Liver (tissue), 3 donors: ENCODE results near the gene ATP6V0E1.

Source experiments
- CTCF ChIP-seq: fragments of 150-350 bp; IDR thresholded peaks from 2 replicates; pipeline ENCODE4 v1.5.1; 2017; ENCODE audit warnings: improper control_type of control experiment, low read depth, low read length; ENCODE audit not compliant: missing input control
- EGR1 ChIP-seq, 2 donors: IDR thresholded peaks; 2 replicates each; pipeline ENCODE4 v1.6.1; 2016 to 2018; ENCODE audit warnings: antibody characterized with exemption in 2 of 2, low read depth in 2 of 2
- HNF4G ChIP-seq: IDR thresholded peaks from 2 replicates; pipeline ENCODE4 v1.6.1; 2016; ENCODE audit warnings: antibody characterized with exemption
- MAX ChIP-seq: IDR thresholded peaks from 2 replicates; pipeline ENCODE4 v1.6.1; 2016; ENCODE audit warnings: antibody characterized with exemption
- RAD21 ChIP-seq, 2 donors: IDR thresholded peaks; 2 replicates each; pipeline ENCODE4 v1.6.1; 2016; ENCODE audit warnings: antibody characterized with exemption in 2 of 2, mild to moderate bottlenecking in 2 of 2
- REST ChIP-seq: IDR thresholded peaks from 2 replicates; pipeline ENCODE4 v1.6.1; 2016; ENCODE audit warnings: antibody characterized with exemption, mild to moderate bottlenecking
- donor health status: healthy.
- donor health status: healthy.

GRCh38 chr5:172935096-172935495, 48.5 kb upstream of the ATP6V0E1 start:
- no peak for TF ChIP-seq CTCF
- no peak for TF ChIP-seq RAD21 (IDR thresholded peaks at IDR 0.05)
- no peak for TF ChIP-seq REST
- TF ChIP-seq HNF4G, result no peak
- TF ChIP-seq EGR1 (IDR thresholded peaks at IDR 0.05; ENCODE audit: low read depth in 2 of 2), result no peak
- no peak for TF ChIP-seq MAX
